NB4 (cell line): Measurements from ENCODE around the gene EIF2D.

ENCODE experiments used
- MYC ChIP-seq: IDR thresholded peaks from 2 replicates; pipeline ENCODE4 v1.6.1; 2011; ENCODE audit warnings: low read depth, low read length
- POLR2A ChIP-seq: IDR thresholded peaks from 2 replicates; pipeline ENCODE4 v1.6.1; 2011; ENCODE audit warnings: mild to moderate bottlenecking; ENCODE audit not compliant: insufficient read length; ENCODE audit errors: extremely low read depth
- TF ChIP-seq, protein P1 (sequence below): IDR thresholded peaks from one replicate; pipeline ENCODE4 v1.5.1; 2012; ENCODE audit warnings: low read depth, low read length

DNA sequence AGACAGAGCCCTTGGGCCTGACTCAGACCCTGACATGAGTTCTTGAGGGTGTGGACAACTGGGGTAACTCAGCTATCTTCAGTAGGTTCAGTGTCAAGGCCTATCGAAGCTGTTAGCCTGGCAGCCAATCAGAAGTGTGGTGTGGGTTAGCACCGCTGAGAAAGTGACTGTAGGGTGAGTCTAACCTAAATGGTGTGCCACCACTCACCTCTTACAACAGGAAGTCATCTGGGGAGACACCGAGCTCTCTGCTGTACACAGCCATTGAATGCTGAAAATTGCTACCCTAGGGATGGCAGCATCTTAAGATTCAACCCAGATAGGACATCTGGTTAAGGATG is 60.3 kb downstream of the EIF2D start:
- TF ChIP-seq, protein P1, sequence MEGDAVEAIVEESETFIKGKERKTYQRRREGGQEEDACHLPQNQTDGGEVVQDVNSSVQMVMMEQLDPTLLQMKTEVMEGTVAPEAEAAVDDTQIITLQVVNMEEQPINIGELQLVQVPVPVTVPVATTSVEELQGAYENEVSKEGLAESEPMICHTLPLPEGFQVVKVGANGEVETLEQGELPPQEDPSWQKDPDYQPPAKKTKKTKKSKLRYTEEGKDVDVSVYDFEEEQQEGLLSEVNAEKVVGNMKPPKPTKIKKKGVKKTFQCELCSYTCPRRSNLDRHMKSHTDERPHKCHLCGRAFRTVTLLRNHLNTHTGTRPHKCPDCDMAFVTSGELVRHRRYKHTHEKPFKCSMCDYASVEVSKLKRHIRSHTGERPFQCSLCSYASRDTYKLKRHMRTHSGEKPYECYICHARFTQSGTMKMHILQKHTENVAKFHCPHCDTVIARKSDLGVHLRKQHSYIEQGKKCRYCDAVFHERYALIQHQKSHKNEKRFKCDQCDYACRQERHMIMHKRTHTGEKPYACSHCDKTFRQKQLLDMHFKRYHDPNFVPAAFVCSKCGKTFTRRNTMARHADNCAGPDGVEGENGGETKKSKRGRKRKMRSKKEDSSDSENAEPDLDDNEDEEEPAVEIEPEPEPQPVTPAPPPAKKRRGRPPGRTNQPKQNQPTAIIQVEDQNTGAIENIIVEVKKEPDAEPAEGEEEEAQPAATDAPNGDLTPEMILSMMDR: no peak
- TF ChIP-seq POLR2A (no peak), MYC (no peak)
